Mammary epithelial cell (primary cell): ENCODE data around the gene SEMA3G.

Experiments
- CTCF ChIP-seq, 2 donors: IDR thresholded peaks in 1 of 2; conservative IDR thresholded peaks in 1 of 2; 2 replicates each; pipeline ENCODE4 v1.5.1; 2011 to 2012; ENCODE audit warnings: inconsistent platforms in 2 of 2, low read length in 2 of 2, mild to moderate bottlenecking in 2 of 2, control low read depth in 1 of 2, low read depth in 1 of 2; ENCODE audit not compliant: insufficient read depth in 1 of 2; ENCODE audit errors: extremely low read depth in 1 of 2
- EZH2 ChIP-seq: IDR thresholded peaks from 2 replicates; pipeline ENCODE4 v1.6.1; 2012; ENCODE audit warnings: low read length, inconsistent platforms, borderline replicate concordance

GRCh38 chr3:52440249-52440551, 4.7 kb downstream of the SEMA3G start:
- TF ChIP-seq CTCF (conservative IDR thresholded peaks at IDR 0.05 in 1 of 2, IDR thresholded peaks at IDR 0.05 in 1 of 2; ENCODE audit: extremely low read depth in 1 of 2, insufficient read depth in 1 of 2, low read depth in 1 of 2, low read length in 2 of 2) (no peak), EZH2 (no peak)
